PC-3 (cell line): ENCODE data around the gene DCAF4L1. TPM values are rescaled to one million over a fixed set of nuclear protein-coding genes. Genes with fewer than 3 reads are reported as not detected.

Experiments used
- ATAC-seq: fragments of 200-7000 bp; cut with Tn5 transposase; 2 replicates; pipeline ENCODE4 v1.9.1; 2020; ENCODE audit warnings: mild to moderate bottlenecking, moderate library complexity
- BruUV-seq: library from RNA; stranded (reverse); fragments of 400-500 nt; replicated peaks from 2 replicates; lab custom pipeline; 2021; lab: Mats Ljungman, UMichigan
- CTCF ChIA-PET: fragments of 300-600 bp; sonication (Branson Sonifier 250); formaldehyde crosslinking; loops from one replicate; lab custom pipeline; 2022; ENCODE audit warnings: antibody characterized with exemption; lab: Charles Lee
- POLR2A ChIA-PET: fragments of 300-600 bp; sonication (Branson Sonifier 250); formaldehyde crosslinking; loops from one replicate; lab custom pipeline; 2022; ENCODE audit warnings: antibody characterized with exemption; ENCODE audit not compliant: unreplicated experiment; lab: Charles Lee
- DNase-seq: peaks from one replicate; pipeline ENCODE4 v3.0.0-alpha.2; 2015
- H2AFZ ChIP-seq: fragments of 300-600 bp; sonication (generic); 2 replicates; pipeline ENCODE4 v1.6.0; 2016; ENCODE audit warnings: antibody characterized with exemption, low read length
- H3F3A ChIP-seq: fragments of 300-600 bp; sonication (generic); one replicate; pipeline ENCODE4 v1.6.0; 2017; ENCODE audit warnings: antibody characterized with exemption, low read length, control low read depth, mild to moderate bottlenecking; ENCODE audit not compliant: unreplicated experiment
- H3K27ac ChIP-seq: fragments of 300-600 bp; sonication (generic); 2 replicates; pipeline ENCODE4 v1.5.1; 2016; ENCODE audit warnings: mild to moderate bottlenecking, low read length
- H3K27me3 ChIP-seq: fragments of 300-600 bp; sonication (generic); 2 replicates; pipeline ENCODE4 v1.6.1; 2016; ENCODE audit warnings: low read length, mixed read lengths
- H3K36me3 ChIP-seq: fragments of 300-600 bp; sonication (generic); 2 replicates; pipeline ENCODE4 v1.6.1; 2016; ENCODE audit warnings: low read depth, mixed run types, low read length, mixed read lengths
- H3K4me1 ChIP-seq: fragments of 300-600 bp; sonication (generic); 2 replicates; pipeline ENCODE4 v1.5.1; 2016; ENCODE audit warnings: low read length; ENCODE audit not compliant: insufficient read depth
- H3K4me2 ChIP-seq: fragments of 300-600 bp; sonication (generic); 2 replicates; pipeline ENCODE4 v1.6.0; 2016; ENCODE audit warnings: low read length
- H3K4me3 ChIP-seq: fragments of 300-600 bp; sonication (generic); 2 replicates; pipeline ENCODE4 v1.5.1; 2016; ENCODE audit warnings: mild to moderate bottlenecking, low read length, mixed read lengths
- H3K79me2 ChIP-seq: fragments of 300-600 bp; sonication (generic); 2 replicates; pipeline ENCODE4 v1.6.1; 2017; ENCODE audit warnings: low read length, mixed read lengths
- H3K9ac ChIP-seq: fragments of 300-600 bp; sonication (generic); 2 replicates; pipeline ENCODE4 v1.6.0; 2016; ENCODE audit warnings: mild to moderate bottlenecking, low read length
- H3K9me2 ChIP-seq: fragments of 300-600 bp; sonication (generic); replicated peaks from 2 replicates; pipeline ENCODE4 v1.6.1; 2016; ENCODE audit warnings: mixed run types, low read length, mixed read lengths
- H3K9me3 ChIP-seq: fragments of 300-600 bp; sonication (generic); 2 replicates; pipeline ENCODE4 v1.6.1; 2016; ENCODE audit warnings: low read length, mixed read lengths
- H4K20me1 ChIP-seq: fragments of 300-600 bp; sonication (generic); 2 replicates; pipeline ENCODE4 v1.6.1; 2016; ENCODE audit warnings: low read length, mixed read lengths
- CTCF ChIP-seq: fragments of 300-600 bp; sonication (generic); conservative IDR thresholded peaks from 2 replicates; pipeline ENCODE4 v1.5.1; 2017; ENCODE audit warnings: antibody characterized with exemption, low read depth, mild to moderate bottlenecking, low read length
- EZH2 ChIP-seq: fragments of 300-600 bp; sonication (generic); IDR thresholded peaks from one replicate; pipeline ENCODE4 v1.6.1; 2017; ENCODE audit warnings: antibody characterized with exemption, mild to moderate bottlenecking, low read length; ENCODE audit not compliant: unreplicated experiment
- EZH2phosphoT487 ChIP-seq: fragments of 300-600 bp; sonication (generic); IDR thresholded peaks from 2 replicates; pipeline ENCODE4 v1.6.1; 2018; ENCODE audit warnings: mild to moderate bottlenecking, antibody characterized with exemption, low read length, borderline replicate concordance
- intact Hi-C: fragments of 100-400 bp; cut with micrococcal nuclease; formaldehyde crosslinking; loops from 2 replicates; pipeline ENCODE4 v1.9.0; 2023
- total RNA-seq: library from RNA; depleted of rRNA; stranded (reverse); fragments of >200 nt; gene quantifications from 2 replicates; pipeline ENCODE4 v1.2.3, GENCODE V29; 2014

DCAF4L1 gene
- total RNA-seq, 1 experiment from 2014 or later = 0.22 TPM

- no peaks in the 10 kb centered on the region for H3K27me3 ChIP-seq
- TF ChIP-seq EZH2phosphoT487 = no peak
- TF ChIP-seq EZH2 = no peak
- no peak for TF ChIP-seq CTCF
- intact Hi-C loops = loop anchor here (2.0 kb wide), 1 partner anchor 38 kb away; no protein-coding TSS in a partner anchor
- ChIA-PET CTCF (interaction anchor here (0.6 kb wide), 1 partner anchor 23 kb away, joined by 3 read pairs; no protein-coding TSS in a partner anchor), POLR2A (no interaction called here)
- peaks cover 45% of the 10 kb centered on the region for H3K79me2 ChIP-seq
- BruUV-seq = TSS peak; percentile 22
- ATAC-seq (no peak), DNase-seq (no peak)
- peaks cover 6% of the 10 kb centered on the region for H3K36me3 ChIP-seq
- H3K9ac ChIP-seq = no peak overlapping the region
- H3K9me3 ChIP-seq = no peaks in the 10 kb centered on the region
- peaks cover 27% of the 10 kb centered on the region for H3K4me1 ChIP-seq
- H2AFZ ChIP-seq = peak overlapping the region; percentile 81
- peaks cover 17% of the 10 kb centered on the region; the same call in 1 of the 2 replicates for H4K20me1 ChIP-seq
- H3K27ac ChIP-seq = no peak overlapping the region
- H3K4me2 ChIP-seq = peak overlapping the region; percentile 90; the same call in 1 of the 2 replicates
- H3K9me2 ChIP-seq = no peaks in the 10 kb centered on the region
- H3K4me3 ChIP-seq = peak overlapping the region; percentile 88; the same call in 1 of the 2 replicates
- no peaks in the 10 kb centered on the region for H3F3A ChIP-seq
Measured at GRCh38 chr4:41934514-41934900, 47.0 kb upstream of the DCAF4L1 start.

- ChIA-PET CTCF (interaction anchor here (0.6 kb wide), 1 partner anchor 23 kb away, joined by 3 read pairs; no protein-coding TSS in a partner anchor), POLR2A (no interaction called here)
- ATAC-seq (peak; percentile 92), DNase-seq (peak; percentile 85)
- Histone ChIP-seq H3K9me3 (no peaks in the 10 kb centered on the region), H3K4me3 (peak within 1 kb of the TSS; percentile 88), H3F3A (no peaks in the 10 kb centered on the region), H3K27ac (peak within 1 kb of the TSS; percentile 79), H3K9ac (peak within 1 kb of the TSS; percentile 94), H3K79me2 (peaks cover 51% of the 10 kb centered on the region), H3K36me3 (peaks cover 10% of the 10 kb centered on the region), H3K9me2 (no peaks in the 10 kb centered on the region), H3K4me1 (peaks cover 27% of the 10 kb centered on the region), H2AFZ (peak within 1 kb of the TSS; percentile 81), H4K20me1 (peaks cover 17% of the 10 kb centered on the region; the same call in 1 of the 2 replicates), H3K27me3 (no peaks in the 10 kb centered on the region), H3K4me2 (peak within 1 kb of the TSS; percentile 90)
- TSS peak; percentile 58 for BruUV-seq
- no peak for TF ChIP-seq EZH2
- no peak for TF ChIP-seq CTCF
- TF ChIP-seq EZH2phosphoT487 = no peak
- intact Hi-C loops = loop anchor here (2.0 kb wide), 1 partner anchor 38 kb away; no protein-coding TSS in a partner anchor
Measured at GRCh38 chr4:41934901-41935651, 46.5 kb upstream of the DCAF4L1 start, which contains the start of gene TMEM33. TMEM33 (plus strand) TSS chr4:41935429; CDS start chr4:41935485, 56 bp downstream.
